LNCaP clone FGC (cell line): Measurements from ENCODE around the gene ICE1.
"Not testable (repeated sequence)": the region's sequence is repeated elsewhere in the genome, so short reads cannot be mapped to it uniquely, and the experiment has no call there.

Source experiments
- DNase-seq: peaks from one replicate; pipeline ENCODE4 v3.0.0-alpha.2; 2011; ENCODE audit warnings: low read depth
- H3K4me3 ChIP-seq: 2 replicates; pipeline ENCODE4 v1.5.1; 2011; ENCODE audit warnings: mild to moderate bottlenecking, low read depth, low read length, control low read depth
- CTCF ChIP-seq: IDR thresholded peaks from 2 replicates; pipeline ENCODE4 v1.5.1; 2012; ENCODE audit warnings: mild to moderate bottlenecking; ENCODE audit not compliant: control insufficient read depth, insufficient read depth; ENCODE audit errors: extremely low read depth

The ICE1 gene

GRCh38 chr5:5466227-5466626, 43.8 kb downstream of the ICE1 start:
- no peak overlapping the region for H3K4me3 ChIP-seq
- no peak for DNase-seq
- TF ChIP-seq CTCF: peak; percentile 23; the same call in 1 of the 2 replicates

DNA sequence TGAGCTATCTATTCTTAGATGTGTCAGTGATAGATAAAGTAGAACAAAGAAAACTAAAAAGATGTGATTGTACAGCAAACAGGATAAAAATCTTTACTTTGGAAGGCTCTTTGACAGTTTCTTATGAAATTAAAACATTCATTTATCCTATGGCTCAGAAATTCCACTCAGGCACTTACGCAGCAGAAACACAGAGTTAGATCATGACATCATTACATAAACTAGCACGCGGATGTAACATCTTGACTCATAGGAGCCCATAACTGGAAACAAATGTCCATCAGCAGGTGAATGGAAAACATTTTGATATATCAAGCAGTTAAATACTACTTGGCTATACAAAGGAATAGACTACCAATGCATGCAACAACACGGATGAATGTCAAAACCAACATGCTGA, 45.3 kb downstream of the ICE1 start:
- no peak for DNase-seq
- no peak overlapping the region for H3K4me3 ChIP-seq
- no peak for TF ChIP-seq CTCF

GRCh38 chr5:5470933-5471332, 48.5 kb downstream of the ICE1 start:
- no peak for DNase-seq
- no peak overlapping the region for H3K4me3 ChIP-seq
- TF ChIP-seq CTCF: no peak

DNA sequence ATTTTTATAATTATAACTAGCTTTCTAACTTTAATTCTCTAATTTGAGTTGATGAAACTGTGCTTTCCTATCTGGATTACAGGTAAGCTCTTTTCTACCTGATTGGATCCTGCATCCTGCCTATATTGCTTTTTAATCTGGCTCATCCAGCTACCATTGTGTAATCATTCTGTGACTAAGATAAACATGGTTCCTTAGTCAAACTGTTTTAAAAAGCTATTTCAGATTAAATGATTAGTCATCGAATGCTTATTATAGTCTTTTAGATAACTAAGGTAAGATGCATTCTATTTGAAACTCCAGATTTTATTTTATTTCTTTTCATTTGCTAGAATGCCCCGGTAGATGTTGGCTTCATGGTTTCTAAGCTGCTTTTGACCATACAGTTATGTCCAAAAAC, 50.7 kb downstream of the ICE1 start:
- H3K4me3 ChIP-seq: no peak overlapping the region
- no peak for TF ChIP-seq CTCF
- no peak for DNase-seq

DNA sequence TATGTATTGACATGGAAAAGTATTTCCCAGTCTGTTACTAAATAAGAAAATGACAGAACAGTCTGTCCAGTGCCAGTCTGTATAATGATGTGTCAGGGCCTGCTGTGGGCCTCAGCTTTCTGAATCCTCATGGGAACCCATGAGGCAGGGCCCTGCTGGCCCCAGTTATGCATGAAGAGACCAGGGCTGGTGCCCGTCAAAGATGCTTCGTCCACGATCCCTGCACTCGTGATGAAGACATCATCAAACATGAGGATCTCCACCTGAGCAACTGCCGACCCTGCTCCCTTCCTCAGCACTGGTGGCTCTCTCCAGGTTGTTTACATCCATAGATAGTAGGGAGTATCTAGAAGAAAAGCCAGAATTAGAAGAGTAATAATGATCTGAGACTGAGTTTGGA, 52.5 kb downstream of the ICE1 start:
- TF ChIP-seq CTCF: no peak
- no peak for DNase-seq
- H3K4me3 ChIP-seq: no peak overlapping the region

DNA sequence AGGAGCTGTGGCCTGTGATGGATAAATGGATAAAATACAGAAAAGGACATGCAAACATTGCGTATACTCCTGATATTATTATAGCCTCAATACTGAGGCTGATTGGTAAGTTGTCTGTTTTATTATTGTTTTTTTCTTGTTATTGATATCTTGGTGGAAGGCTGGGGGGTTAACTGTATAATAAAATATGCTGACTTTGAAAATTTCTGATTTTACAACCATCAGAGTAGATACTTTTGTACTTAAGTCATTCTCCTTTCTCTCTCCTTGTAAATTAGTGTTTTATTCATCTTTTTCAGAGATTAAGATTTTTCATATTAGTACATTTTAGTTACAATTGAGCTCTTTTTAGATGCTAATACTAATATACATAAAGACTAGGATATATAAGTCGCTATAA, 53.5 kb downstream of the ICE1 start:
- no peak overlapping the region for H3K4me3 ChIP-seq
- no peak for TF ChIP-seq CTCF
- DNase-seq: no peak

- not testable (repeated sequence) for H3K4me3 ChIP-seq, DNase-seq
Measured at GRCh38 chr5:5479578-5479977, 57.1 kb downstream of the ICE1 start.
